ENCODE data around the gene SIL1. TPM values are rescaled to one million over a fixed set of nuclear protein-coding genes. Genes with fewer than 3 reads are reported as not detected.

Gene SIL1
- total and polyA plus RNA-seq, 2 of the 13 experiments (the other 11 are each of a cell fraction or from before 2014, with no cell fraction given), result 26.0 to 30.0 TPM

GRCh38 chr5:138932171-138932810 lies 265.9 kb downstream of the SIL1 start (continued):
- TF ChIP-seq SATB2 (CRISPR knock-in tag; IDR thresholded peaks at IDR 0.05) (no peak), KLF11 (CRISPR knock-in tag; IDR thresholded peaks at IDR 0.05) (no peak), MAX (IDR thresholded peaks at IDR 0.05) (no peak), KLF12 (CRISPR knock-in tag; IDR thresholded peaks at IDR 0.05; ENCODE audit: borderline replicate concordance) (no peak), TCF12 (IDR thresholded peaks at IDR 0.05) (no peak), TCF12 (CRISPR knock-in tag; IDR thresholded peaks at IDR 0.05) (no peak), ZNF414 (CRISPR knock-in tag; IDR thresholded peaks at IDR 0.05) (no peak), HOXA9 (CRISPR knock-in tag; IDR thresholded peaks at IDR 0.05; ENCODE audit: borderline replicate concordance) (no peak), ZFP1 (CRISPR knock-in tag; IDR thresholded peaks at IDR 0.05) (no peak), KMT2B (CRISPR knock-in tag; IDR thresholded peaks at IDR 0.05) (no peak), ZNF17 (CRISPR knock-in tag; IDR thresholded peaks at IDR 0.05) (no peak), MBNL3 (CRISPR knock-in tag; conservative IDR thresholded peaks at IDR 0.05) (no peak), SRSF4 (IDR thresholded peaks at IDR 0.05; ENCODE audit: low read depth, low read length, poor library complexity, severe bottlenecking) (no peak), NFKBIZ (CRISPR knock-in tag; IDR thresholded peaks at IDR 0.05) (no peak), SNAPC4 (CRISPR knock-in tag; IDR thresholded peaks at IDR 0.05) (no peak), ZNF720 (CRISPR knock-in tag; IDR thresholded peaks at IDR 0.05) (no peak), ZNF883 (CRISPR knock-in tag; IDR thresholded peaks at IDR 0.05; ENCODE audit: not compliant biosample characterization) (no peak), LRRFIP1 (CRISPR knock-in tag; conservative IDR thresholded peaks at IDR 0.05) (no peak), ZNF629 (CRISPR knock-in tag; conservative IDR thresholded peaks at IDR 0.05) (no peak), AGO2 (optimal IDR thresholded peaks at IDR 0.05; ENCODE audit: low read depth, low read length) (peak; percentile 40), TFAP4 (IDR thresholded peaks at IDR 0.05; ENCODE audit: borderline replicate concordance, low read depth) (peak; percentile 17; the same call in 1 of the 2 replicates)
